Measurements from ENCODE around the gene HOXA10. TPM values are rescaled to one million over a fixed set of nuclear protein-coding genes. Genes with fewer than 3 reads are reported as not detected.
A peak's percentile ranks its signal among the peaks of the same experiment; 100 is the strongest.

Gene HOXA10
- total RNA-seq, 1 experiment from 2014 or later: 9.5 TPM

DNA sequence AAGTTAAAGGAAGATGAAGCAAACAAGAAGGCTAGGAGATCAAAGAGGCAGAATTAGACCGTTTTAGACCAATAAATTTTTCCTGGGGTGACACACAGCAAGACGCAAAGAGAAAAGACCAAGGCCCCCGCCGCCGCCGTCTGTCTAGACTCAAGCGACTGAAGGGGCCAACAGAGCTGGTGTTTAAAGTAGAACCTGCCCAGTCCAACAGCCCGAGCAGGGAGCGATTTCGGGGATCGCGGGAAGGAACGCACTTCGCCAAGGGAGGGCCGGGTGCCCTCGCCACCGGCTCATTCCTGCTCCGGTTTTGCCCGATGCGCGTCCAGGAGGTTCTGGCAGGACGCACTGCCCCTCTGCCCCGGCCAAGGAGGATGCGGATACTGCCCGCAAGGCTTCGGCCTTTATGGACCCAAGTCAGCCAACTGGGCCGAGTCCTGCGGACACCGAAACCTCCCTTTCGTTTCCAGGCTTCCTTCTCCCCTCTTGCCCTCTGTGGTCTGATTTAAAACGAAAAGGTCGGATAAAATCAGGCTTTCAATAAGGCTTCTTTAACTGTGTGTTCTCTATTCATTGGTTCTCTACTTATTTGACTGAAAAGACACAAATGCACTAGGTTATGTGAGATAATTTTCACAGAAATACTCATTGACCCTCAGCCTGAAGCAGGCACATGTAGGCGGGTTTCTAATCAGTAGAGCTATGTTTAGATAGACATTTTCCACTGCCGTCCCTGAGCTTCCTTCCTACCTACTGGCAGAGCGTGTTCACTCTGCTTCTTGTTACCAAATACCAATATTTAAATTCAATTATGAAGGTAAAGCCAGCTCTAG is 15.5 kb downstream of the HOXA10 start:
- no TSS peak for BruUV-seq (replicated peaks)
- peaks cover 7% of the 10 kb centered on the region for H3K4me1 ChIP-seq
- no peak overlapping the region for H3K27ac Mint-ChIP-seq (ENCODE audit: unreplicated experiment)
- CTCF ChIA-PET: interaction anchor here (0.7 kb wide), 1 partner anchor 307 kb away, joined by 3 read pairs; no protein-coding TSS in a partner anchor
- no peaks in the 10 kb centered on the region for H3K27me3 Mint-ChIP-seq (ENCODE audit: insufficient read depth, unreplicated experiment)
- H3K36me3 Mint-ChIP-seq (ENCODE audit: insufficient read depth, unreplicated experiment): peaks cover 20% of the 10 kb centered on the region
- intact Hi-C loops (cut with micrococcal nuclease; ENCODE audit: unreplicated experiment): no loop called here
- POLR2A ChIA-PET: no interaction called here
- no peak overlapping the region for H3K4me3 ChIP-seq (ENCODE audit: low read depth, low read length)
- peak in 1 of 2 experiments; percentile 17 for DNase-seq
- H3K36me3 ChIP-seq (ENCODE audit: control insufficient read depth, insufficient read depth, low read length): no peaks in the 10 kb centered on the region; the same call in 1 of the 2 replicates
- H3K27me3 ChIP-seq (replicated peaks; ENCODE audit: control insufficient read depth, insufficient read depth, low read length): no peaks in the 10 kb centered on the region
- TF ChIP-seq, protein P1, sequence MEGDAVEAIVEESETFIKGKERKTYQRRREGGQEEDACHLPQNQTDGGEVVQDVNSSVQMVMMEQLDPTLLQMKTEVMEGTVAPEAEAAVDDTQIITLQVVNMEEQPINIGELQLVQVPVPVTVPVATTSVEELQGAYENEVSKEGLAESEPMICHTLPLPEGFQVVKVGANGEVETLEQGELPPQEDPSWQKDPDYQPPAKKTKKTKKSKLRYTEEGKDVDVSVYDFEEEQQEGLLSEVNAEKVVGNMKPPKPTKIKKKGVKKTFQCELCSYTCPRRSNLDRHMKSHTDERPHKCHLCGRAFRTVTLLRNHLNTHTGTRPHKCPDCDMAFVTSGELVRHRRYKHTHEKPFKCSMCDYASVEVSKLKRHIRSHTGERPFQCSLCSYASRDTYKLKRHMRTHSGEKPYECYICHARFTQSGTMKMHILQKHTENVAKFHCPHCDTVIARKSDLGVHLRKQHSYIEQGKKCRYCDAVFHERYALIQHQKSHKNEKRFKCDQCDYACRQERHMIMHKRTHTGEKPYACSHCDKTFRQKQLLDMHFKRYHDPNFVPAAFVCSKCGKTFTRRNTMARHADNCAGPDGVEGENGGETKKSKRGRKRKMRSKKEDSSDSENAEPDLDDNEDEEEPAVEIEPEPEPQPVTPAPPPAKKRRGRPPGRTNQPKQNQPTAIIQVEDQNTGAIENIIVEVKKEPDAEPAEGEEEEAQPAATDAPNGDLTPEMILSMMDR (IDR thresholded peaks at IDR 0.05; ENCODE audit: insufficient read depth in 1 of 2, low read depth in 1 of 2, low read length in 1 of 2, severe bottlenecking in 1 of 2, unreplicated experiment in 1 of 2): no peak
- H3K9me3 Mint-ChIP-seq (ENCODE audit: unreplicated experiment): no peaks in the 10 kb centered on the region
- H3K9me3 ChIP-seq: no peaks in the 10 kb centered on the region
- H3K4me3 Mint-ChIP-seq (ENCODE audit: unreplicated experiment): no peak overlapping the region
- H3K4me1 Mint-ChIP-seq (ENCODE audit: low read depth, unreplicated experiment): peaks cover 8% of the 10 kb centered on the region

GRCh38 chr7:27157702-27158431 is 16.3 kb downstream of the HOXA10 start:
- H3K4me3 Mint-ChIP-seq (ENCODE audit: unreplicated experiment): peak overlapping the region; percentile 93
- peaks cover 20% of the 10 kb centered on the region for H3K36me3 Mint-ChIP-seq (ENCODE audit: insufficient read depth, unreplicated experiment)
- intact Hi-C loops (cut with micrococcal nuclease; ENCODE audit: unreplicated experiment): no loop called here
- Histone ChIP-seq H3K4me1 (peaks cover 7% of the 10 kb centered on the region), H3K9me3 (no peaks in the 10 kb centered on the region), H3K4me3 (ENCODE audit: low read depth, low read length) (no peak overlapping the region), H3K27me3 (replicated peaks; ENCODE audit: control insufficient read depth, insufficient read depth, low read length) (no peaks in the 10 kb centered on the region), H3K36me3 (ENCODE audit: control insufficient read depth, insufficient read depth, low read length) (no peaks in the 10 kb centered on the region; the same call in 1 of the 2 replicates)
- no peaks in the 10 kb centered on the region for H3K9me3 Mint-ChIP-seq (ENCODE audit: unreplicated experiment)
- POLR2A ChIA-PET: no interaction called here
- TF ChIP-seq, protein P1 (IDR thresholded peaks at IDR 0.05; ENCODE audit: insufficient read depth in 1 of 2, low read depth in 1 of 2, low read length in 1 of 2, severe bottlenecking in 1 of 2, unreplicated experiment in 1 of 2): no peak
- H3K27me3 Mint-ChIP-seq (ENCODE audit: insufficient read depth, unreplicated experiment): no peaks in the 10 kb centered on the region
- no peak overlapping the region for H3K27ac Mint-ChIP-seq (ENCODE audit: unreplicated experiment)
- peaks cover 7% of the 10 kb centered on the region for H3K4me1 Mint-ChIP-seq (ENCODE audit: low read depth, unreplicated experiment)
- BruUV-seq (replicated peaks): no TSS peak
- CTCF ChIA-PET: interaction anchor here (1.3 kb wide), 1 partner anchor 10 kb away, joined by 5 read pairs; no protein-coding TSS in a partner anchor
- peak in 1 of 2 experiments; percentile 29 for DNase-seq

Data from Caco-2 (cell line).